IPS-20b (cell line): ENCODE data around the gene ITPR1.

Experiments
- H3K27ac ChIP-seq: one replicate; pipeline ENCODE4 v1.5.1; 2013; ENCODE audit warnings: low read length
- H3K27me3 ChIP-seq: 2 replicates; pipeline ENCODE4 v1.6.1; 2013; ENCODE audit warnings: mild to moderate bottlenecking, low read length, inconsistent platforms; ENCODE audit not compliant: insufficient read depth
- H3K36me3 ChIP-seq: 2 replicates; pipeline ENCODE4 v1.6.1; 2013; ENCODE audit warnings: low read depth, mild to moderate bottlenecking, inconsistent platforms, low read length, moderate library complexity; ENCODE audit not compliant: insufficient read depth
- H3K4me1 ChIP-seq: 2 replicates; pipeline ENCODE4 v1.6.1; 2013; ENCODE audit warnings: mild to moderate bottlenecking, control low read depth, inconsistent platforms, low read length, moderate library complexity; ENCODE audit not compliant: insufficient read depth
- H3K4me3 ChIP-seq: 2 replicates; pipeline ENCODE4 v1.5.1; 2013; ENCODE audit warnings: mild to moderate bottlenecking, low read length, inconsistent platforms
- H3K9ac ChIP-seq: 2 replicates; pipeline ENCODE4 v1.6.1; 2013; ENCODE audit warnings: low read depth, mild to moderate bottlenecking, inconsistent platforms, low read length, moderate library complexity
- H3K9me3 ChIP-seq: 2 replicates; pipeline ENCODE4 v1.6.1; 2013; ENCODE audit warnings: mild to moderate bottlenecking, low read depth, low read length, inconsistent platforms; ENCODE audit not compliant: insufficient read depth

The ITPR1 gene

GRCh38 chr3:4738737-4739274, 245.7 kb downstream of the ITPR1 start:
- H3K4me1 ChIP-seq = no peaks in the 10 kb centered on the region
- H3K27ac ChIP-seq = no peak overlapping the region
- no peak overlapping the region for H3K4me3 ChIP-seq
- no peaks in the 10 kb centered on the region for H3K36me3 ChIP-seq
- no peaks in the 10 kb centered on the region for H3K9me3 ChIP-seq
- no peaks in the 10 kb centered on the region for H3K27me3 ChIP-seq
- no peak overlapping the region for H3K9ac ChIP-seq

GRCh38 chr3:4739289-4740236, 246.4 kb downstream of the ITPR1 start:
- H3K36me3 ChIP-seq = no peaks in the 10 kb centered on the region
- H3K9me3 ChIP-seq = no peaks in the 10 kb centered on the region
- no peak overlapping the region for H3K9ac ChIP-seq
- H3K27me3 ChIP-seq = no peaks in the 10 kb centered on the region
- H3K4me3 ChIP-seq = no peak overlapping the region
- H3K27ac ChIP-seq = no peak overlapping the region
- no peaks in the 10 kb centered on the region for H3K4me1 ChIP-seq

DNA sequence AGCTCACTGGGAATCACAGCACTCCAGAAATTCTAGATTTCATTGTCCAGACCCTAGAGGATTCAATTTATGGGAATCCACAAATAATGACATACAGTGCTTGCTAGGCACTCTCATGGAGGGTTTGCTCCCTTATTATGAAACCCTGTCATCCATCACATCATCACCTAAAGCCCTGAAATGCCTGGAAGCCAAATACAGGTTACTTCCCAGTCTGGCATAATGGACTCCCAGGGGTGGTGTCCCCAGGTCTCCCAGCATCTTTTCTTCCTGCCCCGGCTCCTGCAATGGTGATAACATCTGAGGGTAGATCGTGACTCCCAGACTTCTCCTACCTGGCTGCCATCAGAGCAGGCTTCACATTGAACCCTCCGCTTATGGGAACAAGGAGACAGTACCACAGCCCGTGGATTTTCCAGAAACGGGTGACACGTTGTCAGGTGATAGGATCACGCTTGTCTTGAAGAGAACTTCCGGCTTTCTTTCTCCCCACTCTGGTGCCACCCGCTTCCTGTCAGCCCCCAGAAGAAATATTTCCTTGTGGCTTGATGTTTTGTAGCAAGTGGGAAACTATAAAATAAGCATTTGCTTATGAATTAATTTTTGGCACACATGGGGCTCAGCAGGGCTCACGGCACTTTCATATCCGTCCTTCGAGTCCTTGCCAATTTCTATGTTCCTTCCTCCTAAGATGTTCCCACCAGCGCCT, 247.4 kb downstream of the ITPR1 start:
- no peak overlapping the region for H3K4me3 ChIP-seq
- H3K27ac ChIP-seq = no peak overlapping the region
- no peaks in the 10 kb centered on the region for H3K4me1 ChIP-seq
- no peak overlapping the region for H3K9ac ChIP-seq
- H3K9me3 ChIP-seq = no peaks in the 10 kb centered on the region
- no peaks in the 10 kb centered on the region for H3K36me3 ChIP-seq
- H3K27me3 ChIP-seq = no peaks in the 10 kb centered on the region

- Histone ChIP-seq H3K9me3 (no peaks in the 10 kb centered on the region), H3K36me3 (no peaks in the 10 kb centered on the region), H3K27ac (no peak overlapping the region), H3K4me3 (no peak overlapping the region), H3K9ac (no peak overlapping the region), H3K27me3 (no peaks in the 10 kb centered on the region), H3K4me1 (no peaks in the 10 kb centered on the region)
These were observed 247.9 kb downstream of the ITPR1 start for GRCh38 chr3:4741106-4741403.

DNA sequence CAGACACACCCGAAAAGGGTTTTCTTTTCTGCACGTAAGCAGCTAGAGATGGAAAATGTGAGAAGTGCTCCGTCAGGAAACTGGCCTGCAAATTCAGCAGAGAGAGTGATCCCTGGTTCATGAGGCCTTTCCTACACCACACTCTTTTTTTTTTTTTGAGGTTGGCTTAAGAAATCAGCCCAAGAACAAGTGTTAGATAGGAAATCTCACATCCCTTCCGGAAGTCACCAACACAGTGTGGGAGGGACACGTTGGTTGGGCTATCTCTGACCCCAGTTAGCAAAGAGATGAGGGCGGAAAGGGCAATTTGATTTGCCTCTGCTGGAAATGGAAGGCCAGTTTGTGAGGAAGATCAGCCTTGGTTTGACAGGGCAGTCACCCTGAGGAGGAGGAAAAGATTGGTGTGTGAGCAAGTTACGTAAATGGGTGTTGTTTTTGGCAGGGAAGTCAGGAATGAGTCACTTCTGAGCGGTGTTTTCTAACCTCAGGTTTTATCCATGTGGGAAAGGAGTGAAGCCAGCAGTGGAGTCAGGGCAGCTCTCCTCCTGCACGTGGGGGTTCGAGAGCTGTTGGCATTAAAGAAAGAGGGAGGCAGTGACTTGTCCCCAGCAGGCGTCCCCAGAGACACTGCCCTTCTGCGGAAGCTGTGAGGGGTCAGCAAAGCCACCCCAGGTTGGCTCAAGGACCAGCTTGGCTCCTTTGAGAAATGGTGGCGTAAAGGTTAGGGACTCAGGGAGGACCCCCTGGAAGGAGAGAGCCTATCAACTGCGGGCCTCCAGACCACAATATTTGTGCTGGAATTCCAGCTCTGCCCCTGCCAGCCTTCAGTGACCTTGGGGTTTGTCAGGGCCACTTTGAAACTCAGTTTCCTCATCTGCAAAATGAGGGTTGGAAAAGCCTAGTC, 248.5 kb downstream of the ITPR1 start:
- H3K9ac ChIP-seq = no peak overlapping the region
- H3K9me3 ChIP-seq = no peaks in the 10 kb centered on the region
- no peak overlapping the region for H3K4me3 ChIP-seq
- H3K36me3 ChIP-seq = no peaks in the 10 kb centered on the region
- H3K27me3 ChIP-seq = no peaks in the 10 kb centered on the region
- no peak overlapping the region for H3K27ac ChIP-seq
- no peaks in the 10 kb centered on the region for H3K4me1 ChIP-seq

- Histone ChIP-seq H3K9ac (no peak overlapping the region), H3K4me3 (no peak overlapping the region), H3K9me3 (no peaks in the 10 kb centered on the region), H3K4me1 (no peaks in the 10 kb centered on the region), H3K27me3 (no peaks in the 10 kb centered on the region), H3K36me3 (no peaks in the 10 kb centered on the region), H3K27ac (no peak overlapping the region)
These were observed 249.2 kb downstream of the ITPR1 start for GRCh38 chr3:4742359-4742758.

DNA sequence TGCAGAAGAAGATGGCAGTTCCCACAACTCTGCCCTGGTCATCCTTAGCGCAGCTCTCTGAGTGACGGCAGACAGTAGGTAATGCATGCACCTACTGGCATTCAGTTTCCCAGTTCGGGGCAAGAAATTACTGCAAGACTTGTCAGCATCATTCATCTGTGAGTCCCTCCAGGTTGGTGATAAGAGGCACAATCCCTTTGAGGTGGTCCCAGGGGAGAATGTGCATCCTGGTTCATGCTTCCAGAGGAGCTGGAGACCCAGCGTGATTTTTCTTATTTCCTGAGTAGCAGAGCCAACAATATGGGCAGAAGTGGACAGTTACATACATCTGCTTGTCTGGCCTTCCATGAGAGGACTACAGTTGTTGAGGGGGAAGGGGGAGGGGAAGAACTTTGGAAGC, 250.2 kb downstream of the ITPR1 start:
- no peaks in the 10 kb centered on the region for H3K4me1 ChIP-seq
- no peak overlapping the region for H3K27ac ChIP-seq
- H3K27me3 ChIP-seq = no peaks in the 10 kb centered on the region
- no peaks in the 10 kb centered on the region for H3K9me3 ChIP-seq
- H3K9ac ChIP-seq = no peak overlapping the region
- H3K4me3 ChIP-seq = no peak overlapping the region
- H3K36me3 ChIP-seq = no peaks in the 10 kb centered on the region

- no peaks in the 10 kb centered on the region for H3K27me3 ChIP-seq
- no peaks in the 10 kb centered on the region for H3K4me1 ChIP-seq
- H3K4me3 ChIP-seq = no peak overlapping the region
- H3K9ac ChIP-seq = no peak overlapping the region
- no peaks in the 10 kb centered on the region for H3K9me3 ChIP-seq
- no peak overlapping the region for H3K27ac ChIP-seq
- no peaks in the 10 kb centered on the region for H3K36me3 ChIP-seq
These were observed 251.5 kb downstream of the ITPR1 start for GRCh38 chr3:4744405-4745234.

DNA sequence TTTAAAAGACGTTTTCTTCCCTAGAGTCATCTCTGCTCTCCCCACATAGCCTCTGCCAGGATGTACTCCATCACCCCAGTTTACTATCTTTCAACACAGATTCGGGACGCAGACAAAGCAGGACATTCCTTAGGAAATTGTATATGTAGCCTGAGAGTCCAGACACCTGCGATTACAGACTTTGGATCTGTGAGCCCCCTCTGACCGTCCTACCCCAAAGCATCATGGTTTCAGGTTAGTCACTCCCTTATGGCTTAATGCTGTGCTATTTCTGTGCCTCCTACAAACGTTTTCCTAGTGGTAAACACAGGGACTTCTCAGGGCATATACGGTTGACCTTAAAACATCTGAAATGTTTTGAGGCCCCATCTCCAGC, 252.1 kb downstream of the ITPR1 start:
- no peaks in the 10 kb centered on the region for H3K9me3 ChIP-seq
- no peak overlapping the region for H3K27ac ChIP-seq
- no peaks in the 10 kb centered on the region for H3K36me3 ChIP-seq
- no peak overlapping the region for H3K9ac ChIP-seq
- 0 out of 2 replicates have a peak, but pooled peaks cover under 1% of the 10 kb centered on the region for H3K4me1 ChIP-seq
- H3K4me3 ChIP-seq = no peak overlapping the region
- H3K27me3 ChIP-seq = no peaks in the 10 kb centered on the region

DNA sequence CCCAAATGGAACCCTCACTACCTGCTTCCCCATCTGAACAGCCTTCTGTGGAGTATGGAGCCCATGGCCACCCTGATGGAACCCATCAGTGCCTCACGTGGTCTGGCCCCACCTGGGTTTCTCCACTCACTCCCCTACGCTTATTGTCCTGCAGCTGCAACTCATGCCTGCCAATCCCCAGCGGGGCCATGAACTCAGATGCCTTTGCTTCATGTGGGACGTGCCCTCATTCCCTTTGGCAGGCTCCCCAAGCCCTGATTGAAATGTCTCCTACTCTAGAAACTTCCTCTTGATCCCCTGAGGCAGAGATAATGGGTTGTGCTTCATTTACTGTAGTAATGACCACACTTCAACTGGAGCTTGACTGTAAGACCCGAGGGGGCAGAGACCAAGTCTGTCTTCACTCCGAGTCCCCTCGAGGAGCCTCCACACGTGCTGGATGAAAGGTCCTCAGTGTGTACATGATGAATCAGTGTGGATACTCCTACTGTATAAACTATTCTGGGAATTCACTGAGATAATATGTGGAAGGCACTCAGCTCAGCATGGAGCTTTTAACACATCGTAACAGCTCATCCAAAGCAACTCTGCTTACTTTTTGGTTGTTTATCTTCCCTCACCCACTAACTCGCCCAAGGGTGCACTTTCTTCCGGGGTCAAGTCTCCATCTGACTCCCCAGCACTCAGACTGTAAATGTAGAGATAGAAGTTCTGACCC, 253.3 kb downstream of the ITPR1 start:
- peaks cover 12% of the 10 kb centered on the region for H3K4me1 ChIP-seq
- no peaks in the 10 kb centered on the region for H3K9me3 ChIP-seq
- H3K9ac ChIP-seq = no peak overlapping the region
- no peaks in the 10 kb centered on the region for H3K27me3 ChIP-seq
- no peak overlapping the region for H3K27ac ChIP-seq
- no peak overlapping the region for H3K4me3 ChIP-seq
- no peaks in the 10 kb centered on the region for H3K36me3 ChIP-seq
